HCT116 (cell line): ENCODE measurements around the gene CYB5B. TPM values are rescaled to one million over a fixed set of nuclear protein-coding genes. Genes with fewer than 3 reads are reported as not detected.
A peak's percentile ranks its signal among the peaks of the same experiment; 100 is the strongest.

Source experiments
- ATAC-seq: fragments of 200-7000 bp; cut with Tn5 transposase; 2 replicates; pipeline ENCODE4 v1.9.1; 2020; ENCODE audit warnings: mild to moderate bottlenecking, moderate library complexity
- BruUV-seq: library from RNA; stranded (reverse); fragments of 400-500 nt; replicated peaks from 2 replicates; lab custom pipeline; 2021; lab: Mats Ljungman, UMichigan
- CTCF ChIA-PET: fragments of 300-600 bp; sonication (Branson Sonifier 250); formaldehyde crosslinking; loops from one replicate; lab custom pipeline; 2021; ENCODE audit warnings: antibody characterized with exemption; lab: Charles Lee
- POLR2A ChIA-PET: fragments of 300-600, 350-600 bp; sonication (Branson Sonifier 250); formaldehyde crosslinking; loops from one replicate; lab custom pipeline; 2021; ENCODE audit warnings: antibody characterized with exemption; lab: Charles Lee
- RAD21 ChIA-PET, 2 experiments: fragments of 300-600 bp; sonication (Branson Sonifier 250); formaldehyde crosslinking; loops; one replicate each; lab custom pipeline; 2023; ENCODE audit warnings: low total read pairs in 2 of 2; ENCODE audit not compliant: uncharacterized antibody in 2 of 2, unreplicated experiment in 2 of 2, low non-redundant PET in 1 of 2; lab: Charles Lee
- DNase-seq: peaks from one replicate; pipeline ENCODE4 v3.0.0-alpha.2; 2010; ENCODE audit warnings: low read depth, low spot score
- H2AFZ ChIP-seq: fragments of 200-600 bp; shearing (Covaris generic), sonication (generic); 2 replicates; pipeline ENCODE4 v1.6.1; 2017; ENCODE audit warnings: low read depth, mixed run types, mixed read lengths, antibody characterized with exemption, low read length; ENCODE audit not compliant: poor library complexity, severe bottlenecking
- H3K27ac ChIP-seq: 2 replicates; pipeline ENCODE4 v1.5.1; 2012; ENCODE audit warnings: low read depth, low read length
- H3K27me3 ChIP-seq: fragments of 200-600 bp; sonication (generic); 2 replicates; pipeline ENCODE4 v1.6.1; 2016; ENCODE audit warnings: mixed run types, low read length, mixed read lengths; ENCODE audit not compliant: insufficient read depth
- H3K36me3 ChIP-seq, 2 experiments: fragments of 200-500 bp in 1 of 2; fragments of 200-600 bp in 1 of 2; sonication (Bioruptor generic) in 1 of 2; sonication (generic) in 1 of 2; 2 replicates each; pipeline versions ENCODE4 v1.5.1 to v1.6.1; 2014 to 2016; ENCODE audit warnings: low read length in 2 of 2, inconsistent platforms in 1 of 2, mixed read lengths in 1 of 2, mixed run types in 1 of 2; ENCODE audit not compliant: insufficient read depth in 2 of 2, control insufficient read depth in 1 of 2
- H3K4me1 ChIP-seq, 2 experiments: fragments of 200-600 bp in 1 of 2; sonication (generic) in 1 of 2; 2 replicates each; pipeline versions ENCODE4 v1.5.1 to v1.6.1; 2012 to 2017; ENCODE audit warnings: low read length in 2 of 2, inconsistent platforms in 1 of 2, mild to moderate bottlenecking in 1 of 2, mixed read lengths in 1 of 2, mixed run types in 1 of 2, moderate library complexity in 1 of 2; ENCODE audit not compliant: insufficient read depth in 2 of 2, control insufficient read depth in 1 of 2
- H3K4me2 ChIP-seq: fragments of 200-600 bp; sonication (generic); 2 replicates; pipeline ENCODE4 v1.6.1; 2017; ENCODE audit warnings: mixed run types, low read length, mixed read lengths
- H3K4me3 ChIP-seq, 2 experiments: fragments of 200-600 bp in 1 of 2; sonication (generic) in 1 of 2; replicated peaks in 1 of 2; 2 replicates each; pipeline ENCODE4 v1.5.1; 2011 to 2016; ENCODE audit warnings: low read length in 2 of 2, control low read depth in 1 of 2, low read depth in 1 of 2, mild to moderate bottlenecking in 1 of 2, mixed read lengths in 1 of 2, mixed run types in 1 of 2
- H3K79me2 ChIP-seq: fragments of 200-600 bp; sonication (generic); 2 replicates; pipeline ENCODE4 v1.6.1; 2017; ENCODE audit warnings: mild to moderate bottlenecking, mixed run types, low read length, moderate library complexity, mixed read lengths; ENCODE audit not compliant: insufficient read depth
- H3K9ac ChIP-seq: fragments of 200-600 bp; sonication (generic); 2 replicates; pipeline ENCODE4 v1.6.1; 2016; ENCODE audit warnings: low read length, mixed read lengths
- H3K9me2 ChIP-seq: fragments of 200-600 bp; sonication (generic), shearing (Covaris generic); 2 replicates; pipeline ENCODE4 v1.6.1; 2017; ENCODE audit warnings: mixed run types, mild to moderate bottlenecking, moderate library complexity; ENCODE audit not compliant: insufficient read depth
- H3K9me3 ChIP-seq, 2 experiments: fragments of 200-500 bp in 1 of 2; fragments of 200-600 bp in 1 of 2; sonication (Bioruptor generic) in 1 of 2; sonication (generic) in 1 of 2; 2 replicates each; pipeline ENCODE4 v1.6.1; 2014 to 2017; ENCODE audit warnings: low read length in 2 of 2, mixed read lengths in 2 of 2, inconsistent platforms in 1 of 2, low read depth in 1 of 2, mild to moderate bottlenecking in 1 of 2, mixed run types in 1 of 2, moderate library complexity in 1 of 2; ENCODE audit not compliant: control insufficient read depth in 1 of 2, insufficient read depth in 1 of 2
- H4K20me1 ChIP-seq: fragments of 200-600 bp; sonication (generic), shearing (Covaris generic); 2 replicates; pipeline ENCODE4 v1.6.1; 2017; ENCODE audit warnings: mixed run types, mild to moderate bottlenecking, moderate library complexity; ENCODE audit not compliant: insufficient read depth
- CEBPB ChIP-seq: IDR thresholded peaks from 2 replicates; pipeline ENCODE4 v1.6.1; 2012; ENCODE audit warnings: low read depth
- ELF1 ChIP-seq: IDR thresholded peaks from 2 replicates; pipeline ENCODE4 v1.6.1; 2012; ENCODE audit warnings: low read depth, borderline replicate concordance
- MAX ChIP-seq: IDR thresholded peaks from 2 replicates; pipeline ENCODE4 v1.6.1; 2012
- POLR2A ChIP-seq: IDR thresholded peaks from 2 replicates; pipeline ENCODE4 v1.7.0; 2011; ENCODE audit warnings: borderline replicate concordance; ENCODE audit not compliant: insufficient read depth, insufficient read length; ENCODE audit errors: extremely low read depth
- POLR2AphosphoS5 ChIP-seq: IDR thresholded peaks from 2 replicates; pipeline ENCODE4 v1.6.1; 2011; ENCODE audit warnings: mild to moderate bottlenecking, low read depth, low read length, moderate library complexity
- SIN3A ChIP-seq: IDR thresholded peaks from 2 replicates; pipeline ENCODE4 v1.6.1; 2012; ENCODE audit warnings: low read depth
- TCF7L2 ChIP-seq: IDR thresholded peaks from 2 replicates; pipeline ENCODE4 v1.7.0; 2011; ENCODE audit warnings: borderline replicate concordance, inconsistent platforms; ENCODE audit not compliant: insufficient read depth, insufficient read length; ENCODE audit errors: extremely low read depth
- YY1 ChIP-seq: IDR thresholded peaks from 2 replicates; pipeline ENCODE4 v1.6.1; 2011; ENCODE audit warnings: low read length, low read depth, moderate library complexity, mild to moderate bottlenecking; ENCODE audit not compliant: insufficient replicate concordance; ENCODE audit errors: extremely low read depth
- ZFX ChIP-seq: fragments of 450-650 bp; IDR thresholded peaks from 2 replicates; pipeline ENCODE4 v1.6.1; 2017
- intact Hi-C: fragments of 100-400 bp; cut with micrococcal nuclease; formaldehyde crosslinking; loops from 2 replicates; pipeline ENCODE4 v1.10.0; 2022
- total RNA-seq: library from RNA; stranded (reverse); gene quantifications from one replicate; pipeline ENCODE4 v1.2.1, GENCODE V29; 2021; ENCODE audit not compliant: unreplicated experiment
- TF ChIP-seq, protein P1 (sequence below): IDR thresholded peaks from 2 replicates; pipeline ENCODE4 v1.6.1; 2012; ENCODE audit warnings: low read depth
- TF ChIP-seq, protein P2 (sequence below), 3 experiments: fragments of 200-600 bp in 1 of 3; sonication (generic) in 1 of 3; IDR thresholded peaks in 2 of 3; conservative IDR thresholded peaks in 1 of 3; 2 replicates each; pipeline ENCODE4 v1.5.1; 2012 to 2017; ENCODE audit warnings: low read depth in 2 of 3, low read length in 2 of 3, antibody characterized with exemption in 1 of 3, borderline replicate concordance in 1 of 3, control low read depth in 1 of 3, mild to moderate bottlenecking in 1 of 3, mixed read lengths in 1 of 3, mixed run types in 1 of 3, moderate library complexity in 1 of 3; ENCODE audit not compliant: insufficient read depth in 1 of 3

The CYB5B gene
- total RNA-seq, 1 experiment from 2014 or later, result 689 TPM

DNA sequence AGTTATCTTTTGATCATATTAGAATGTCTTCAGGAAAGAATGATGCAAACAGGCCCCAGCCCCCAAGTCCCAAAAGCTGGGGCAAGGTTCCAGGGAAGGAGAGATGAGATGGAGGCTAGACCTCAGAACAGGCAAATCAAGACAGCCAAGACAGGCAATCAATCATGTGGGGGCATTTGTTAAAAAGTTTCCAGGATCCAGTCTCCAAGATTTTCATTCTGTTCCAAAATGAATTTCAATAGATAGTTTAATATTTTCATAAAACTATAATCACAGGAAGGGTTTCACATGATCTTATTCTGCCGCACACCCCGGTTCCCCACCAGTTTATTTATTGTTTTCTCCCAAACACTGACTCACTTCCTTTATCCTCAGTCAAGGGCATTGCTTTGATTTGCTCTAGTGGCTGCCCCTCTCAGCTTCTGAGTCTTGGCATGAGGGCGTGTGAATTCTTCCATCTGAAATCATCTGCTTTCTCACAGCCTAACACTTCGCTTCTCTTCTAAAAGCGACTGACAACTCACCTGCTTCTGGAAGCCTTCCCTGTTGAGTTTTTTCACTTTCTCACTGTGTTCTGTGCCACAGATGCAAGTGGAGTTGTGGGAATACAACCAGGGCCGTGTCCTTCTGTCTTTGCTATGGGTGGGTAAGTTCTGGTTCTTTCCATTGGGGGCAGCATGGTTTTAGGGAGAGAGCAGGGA, 26.4 kb upstream of the CYB5B start (continued):
- TF ChIP-seq, protein P1, sequence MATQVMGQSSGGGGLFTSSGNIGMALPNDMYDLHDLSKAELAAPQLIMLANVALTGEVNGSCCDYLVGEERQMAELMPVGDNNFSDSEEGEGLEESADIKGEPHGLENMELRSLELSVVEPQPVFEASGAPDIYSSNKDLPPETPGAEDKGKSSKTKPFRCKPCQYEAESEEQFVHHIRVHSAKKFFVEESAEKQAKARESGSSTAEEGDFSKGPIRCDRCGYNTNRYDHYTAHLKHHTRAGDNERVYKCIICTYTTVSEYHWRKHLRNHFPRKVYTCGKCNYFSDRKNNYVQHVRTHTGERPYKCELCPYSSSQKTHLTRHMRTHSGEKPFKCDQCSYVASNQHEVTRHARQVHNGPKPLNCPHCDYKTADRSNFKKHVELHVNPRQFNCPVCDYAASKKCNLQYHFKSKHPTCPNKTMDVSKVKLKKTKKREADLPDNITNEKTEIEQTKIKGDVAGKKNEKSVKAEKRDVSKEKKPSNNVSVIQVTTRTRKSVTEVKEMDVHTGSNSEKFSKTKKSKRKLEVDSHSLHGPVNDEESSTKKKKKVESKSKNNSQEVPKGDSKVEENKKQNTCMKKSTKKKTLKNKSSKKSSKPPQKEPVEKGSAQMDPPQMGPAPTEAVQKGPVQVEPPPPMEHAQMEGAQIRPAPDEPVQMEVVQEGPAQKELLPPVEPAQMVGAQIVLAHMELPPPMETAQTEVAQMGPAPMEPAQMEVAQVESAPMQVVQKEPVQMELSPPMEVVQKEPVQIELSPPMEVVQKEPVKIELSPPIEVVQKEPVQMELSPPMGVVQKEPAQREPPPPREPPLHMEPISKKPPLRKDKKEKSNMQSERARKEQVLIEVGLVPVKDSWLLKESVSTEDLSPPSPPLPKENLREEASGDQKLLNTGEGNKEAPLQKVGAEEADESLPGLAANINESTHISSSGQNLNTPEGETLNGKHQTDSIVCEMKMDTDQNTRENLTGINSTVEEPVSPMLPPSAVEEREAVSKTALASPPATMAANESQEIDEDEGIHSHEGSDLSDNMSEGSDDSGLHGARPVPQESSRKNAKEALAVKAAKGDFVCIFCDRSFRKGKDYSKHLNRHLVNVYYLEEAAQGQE, result no peak

GRCh38 chr16:69399361-69399760, 25.1 kb upstream of the CYB5B start:
- peaks cover 15% of the 10 kb centered on the region for H3K79me2 ChIP-seq
- H2AFZ ChIP-seq, result no peak overlapping the region
- RAD21 ChIA-PET, result interaction anchor here in 1 of 2 experiments (0.6 kb wide), 1 partner anchor 27 kb away, joined by 3 read pairs; no protein-coding TSS in a partner anchor
- no peaks in the 10 kb centered on the region for H4K20me1 ChIP-seq
- peak overlapping the region in 1 of 2 experiments; percentile 36; a peak in 1 of 4 replicates for H3K4me3 ChIP-seq
- peak overlapping the region; percentile 53 for H3K9ac ChIP-seq
- intact Hi-C loops, result loop anchor here (2.0 to 5.0 kb wide), 3 partner anchors 78 to 355 kb away; partner anchors contain the start of genes NFAT5 and NOB1
- H3K9me2 ChIP-seq, result no peaks in the 10 kb centered on the region
- H3K27me3 ChIP-seq, result no peaks in the 10 kb centered on the region
- peaks cover 88 to 98% of the 10 kb centered on the region in 2 experiments for H3K4me1 ChIP-seq
- ATAC-seq (no peak), DNase-seq (no peak)
- no peaks in the 10 kb centered on the region for H3K9me3 ChIP-seq
- no TSS peak for BruUV-seq
- POLR2A ChIA-PET, result interaction anchor here (1.0 to 5.7 kb wide), 4 partner anchors 9 to 130 kb away, joined by 4 to 65 read pairs (median 10); no protein-coding TSS in a partner anchor
- peak overlapping the region; percentile 69 for H3K4me2 ChIP-seq
- TF ChIP-seq CEBPB (no peak), POLR2A (no peak), POLR2AphosphoS5 (no peak), ZFX (no peak), SIN3A (no peak), MAX (no peak), TCF7L2 (no peak), ELF1 (no peak), YY1 (no peak)
- TF ChIP-seq, protein P1, result no peak
- TF ChIP-seq, protein P2, sequence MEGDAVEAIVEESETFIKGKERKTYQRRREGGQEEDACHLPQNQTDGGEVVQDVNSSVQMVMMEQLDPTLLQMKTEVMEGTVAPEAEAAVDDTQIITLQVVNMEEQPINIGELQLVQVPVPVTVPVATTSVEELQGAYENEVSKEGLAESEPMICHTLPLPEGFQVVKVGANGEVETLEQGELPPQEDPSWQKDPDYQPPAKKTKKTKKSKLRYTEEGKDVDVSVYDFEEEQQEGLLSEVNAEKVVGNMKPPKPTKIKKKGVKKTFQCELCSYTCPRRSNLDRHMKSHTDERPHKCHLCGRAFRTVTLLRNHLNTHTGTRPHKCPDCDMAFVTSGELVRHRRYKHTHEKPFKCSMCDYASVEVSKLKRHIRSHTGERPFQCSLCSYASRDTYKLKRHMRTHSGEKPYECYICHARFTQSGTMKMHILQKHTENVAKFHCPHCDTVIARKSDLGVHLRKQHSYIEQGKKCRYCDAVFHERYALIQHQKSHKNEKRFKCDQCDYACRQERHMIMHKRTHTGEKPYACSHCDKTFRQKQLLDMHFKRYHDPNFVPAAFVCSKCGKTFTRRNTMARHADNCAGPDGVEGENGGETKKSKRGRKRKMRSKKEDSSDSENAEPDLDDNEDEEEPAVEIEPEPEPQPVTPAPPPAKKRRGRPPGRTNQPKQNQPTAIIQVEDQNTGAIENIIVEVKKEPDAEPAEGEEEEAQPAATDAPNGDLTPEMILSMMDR (IDR thresholded peaks at IDR 0.05 in 2 of 3, conservative IDR thresholded peaks at IDR 0.05 in 1 of 3; ENCODE audit: borderline replicate concordance in 1 of 3, insufficient read depth in 1 of 3, low read depth in 2 of 3, low read length in 2 of 3), result no peak
- TF ChIP-seq, all 23 proteins: peak for 0
- CTCF ChIA-PET, result interaction anchor here (1.7 to 3.9 kb wide), 2 partner anchors 18 to 355 kb away, joined by 4 to 20 read pairs; partner anchors contain the start of gene NOB1
- no peaks in the 10 kb centered on the region for H3K36me3 ChIP-seq
- H3K27ac ChIP-seq, result peak overlapping the region; percentile 99
